SK-N-SH (cell line): ENCODE results near the gene CSRP1.

Experiments used
- CTCF ChIP-seq: fragments of 200-600 bp; sonication (generic); IDR thresholded peaks from 2 replicates; pipeline ENCODE4 v1.6.1; 2017; ENCODE audit warnings: antibody characterized with exemption, mild to moderate bottlenecking, moderate library complexity
- EZH2phosphoT487 ChIP-seq: fragments of 200-600 bp; sonication (generic); IDR thresholded peaks from 2 replicates; pipeline ENCODE4 v1.6.1; 2017; ENCODE audit warnings: low read depth, mixed run types, mild to moderate bottlenecking, antibody characterized with exemption, moderate library complexity, borderline replicate concordance
- FOXM1 ChIP-seq: IDR thresholded peaks from 2 replicates; pipeline ENCODE4 v1.4.0; 2012; ENCODE audit warnings: low read depth, mild to moderate bottlenecking
- POLR2AphosphoS5 ChIP-seq: IDR thresholded peaks from 2 replicates; pipeline ENCODE4 v1.6.1; 2012; ENCODE audit warnings: low read depth, low read length
- RFX5 ChIP-seq: IDR thresholded peaks from 2 replicates; pipeline ENCODE4 v1.6.1; 2012; ENCODE audit warnings: mild to moderate bottlenecking, improper control_type of control experiment, low read length
- SMC3 ChIP-seq: IDR thresholded peaks from 2 replicates; pipeline ENCODE4 v1.6.1; 2012; ENCODE audit warnings: low read depth, low read length, improper control_type of control experiment
- USF2 ChIP-seq: fragments of 150-350 bp; IDR thresholded peaks from 2 replicates; pipeline ENCODE4 v1.6.1; 2017; ENCODE audit warnings: antibody characterized with exemption, low read length, low read depth, borderline replicate concordance
- YY1 ChIP-seq: IDR thresholded peaks from 2 replicates; pipeline ENCODE4 v1.4.0; 2012; ENCODE audit warnings: low read depth, mild to moderate bottlenecking
- TF ChIP-seq, protein P1 (sequence below): IDR thresholded peaks from 2 replicates; pipeline ENCODE4 v1.6.1; 2012; ENCODE audit warnings: mild to moderate bottlenecking, low read depth, low read length, moderate library complexity

DNA sequence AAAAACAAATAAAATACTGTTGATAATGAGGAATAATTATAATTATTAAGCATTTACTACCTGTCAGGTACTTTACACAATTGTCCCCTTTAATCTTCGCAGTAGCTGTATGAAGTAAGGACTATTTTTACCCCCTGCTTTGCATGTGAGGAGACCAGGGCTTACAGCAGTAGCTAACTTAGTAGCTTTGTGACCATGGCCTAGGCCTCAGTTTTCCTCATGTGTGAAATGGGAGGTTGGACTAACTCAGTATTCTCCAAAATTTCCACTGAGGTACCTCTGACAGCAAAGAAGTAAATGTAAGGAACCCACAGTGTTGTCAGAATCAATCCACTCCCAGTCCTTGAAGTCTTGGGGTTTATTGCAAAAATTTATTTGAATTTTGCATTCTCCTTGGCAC lies 3.8 kb upstream of the CSRP1 start:
- TF ChIP-seq USF2 = no peak
- TF ChIP-seq CTCF = no peak
- TF ChIP-seq EZH2phosphoT487 = no peak
- no peak for TF ChIP-seq RFX5
- no peak for TF ChIP-seq YY1
- no peak for TF ChIP-seq POLR2AphosphoS5
- no peak for TF ChIP-seq SMC3
- TF ChIP-seq FOXM1 = no peak
- TF ChIP-seq, protein P1, sequence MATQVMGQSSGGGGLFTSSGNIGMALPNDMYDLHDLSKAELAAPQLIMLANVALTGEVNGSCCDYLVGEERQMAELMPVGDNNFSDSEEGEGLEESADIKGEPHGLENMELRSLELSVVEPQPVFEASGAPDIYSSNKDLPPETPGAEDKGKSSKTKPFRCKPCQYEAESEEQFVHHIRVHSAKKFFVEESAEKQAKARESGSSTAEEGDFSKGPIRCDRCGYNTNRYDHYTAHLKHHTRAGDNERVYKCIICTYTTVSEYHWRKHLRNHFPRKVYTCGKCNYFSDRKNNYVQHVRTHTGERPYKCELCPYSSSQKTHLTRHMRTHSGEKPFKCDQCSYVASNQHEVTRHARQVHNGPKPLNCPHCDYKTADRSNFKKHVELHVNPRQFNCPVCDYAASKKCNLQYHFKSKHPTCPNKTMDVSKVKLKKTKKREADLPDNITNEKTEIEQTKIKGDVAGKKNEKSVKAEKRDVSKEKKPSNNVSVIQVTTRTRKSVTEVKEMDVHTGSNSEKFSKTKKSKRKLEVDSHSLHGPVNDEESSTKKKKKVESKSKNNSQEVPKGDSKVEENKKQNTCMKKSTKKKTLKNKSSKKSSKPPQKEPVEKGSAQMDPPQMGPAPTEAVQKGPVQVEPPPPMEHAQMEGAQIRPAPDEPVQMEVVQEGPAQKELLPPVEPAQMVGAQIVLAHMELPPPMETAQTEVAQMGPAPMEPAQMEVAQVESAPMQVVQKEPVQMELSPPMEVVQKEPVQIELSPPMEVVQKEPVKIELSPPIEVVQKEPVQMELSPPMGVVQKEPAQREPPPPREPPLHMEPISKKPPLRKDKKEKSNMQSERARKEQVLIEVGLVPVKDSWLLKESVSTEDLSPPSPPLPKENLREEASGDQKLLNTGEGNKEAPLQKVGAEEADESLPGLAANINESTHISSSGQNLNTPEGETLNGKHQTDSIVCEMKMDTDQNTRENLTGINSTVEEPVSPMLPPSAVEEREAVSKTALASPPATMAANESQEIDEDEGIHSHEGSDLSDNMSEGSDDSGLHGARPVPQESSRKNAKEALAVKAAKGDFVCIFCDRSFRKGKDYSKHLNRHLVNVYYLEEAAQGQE = no peak
